SJCRH30 (cell line): ENCODE results near the gene ERMARD. TPM values are rescaled to one million over a fixed set of nuclear protein-coding genes. Genes with fewer than 3 reads are reported as not detected.

Experiments used
- DNase-seq, 2 experiments: peaks; one replicate each; pipeline ENCODE4 v3.0.0-alpha.2; 2015 to 2020
- H3K27ac ChIP-seq: fragments of 250-450 bp; sonication (Bioruptor Pico); 2 replicates; pipeline ENCODE4 v1.5.1; 2020; ENCODE audit warnings: mild to moderate bottlenecking, moderate library complexity
- H3K27me3 ChIP-seq: fragments of 250-450 bp; sonication (Bioruptor Pico); 2 replicates; pipeline ENCODE4 v1.5.1; 2020; ENCODE audit warnings: mild to moderate bottlenecking, moderate library complexity
- H3K36me3 ChIP-seq: fragments of 250-450 bp; sonication (Bioruptor Pico); 2 replicates; pipeline ENCODE4 v1.5.1; 2020; ENCODE audit warnings: mild to moderate bottlenecking, moderate library complexity
- H3K4me1 ChIP-seq: fragments of 250-450 bp; sonication (Bioruptor Pico); 2 replicates; pipeline ENCODE4 v1.5.1; 2020; ENCODE audit warnings: mild to moderate bottlenecking, moderate library complexity
- H3K4me3 ChIP-seq: fragments of 250-450 bp; sonication (Bioruptor Pico); 2 replicates; pipeline ENCODE4 v1.5.1; 2020; ENCODE audit warnings: mild to moderate bottlenecking, moderate library complexity
- H3K9me3 ChIP-seq: fragments of 250-450 bp; sonication (Bioruptor Pico); replicated peaks from 2 replicates; pipeline ENCODE4 v1.5.1; 2020; ENCODE audit warnings: mild to moderate bottlenecking, moderate library complexity
- total RNA-seq: library from RNA; depleted of rRNA; stranded (reverse); fragments of >200 nt; shearing (Covaris generic); gene quantifications from 2 replicates; pipeline ENCODE4 v1.2.3, GENCODE V29; 2014

The ERMARD gene
- total RNA-seq, 1 experiment from 2014 or later, result 24.6 TPM

DNA sequence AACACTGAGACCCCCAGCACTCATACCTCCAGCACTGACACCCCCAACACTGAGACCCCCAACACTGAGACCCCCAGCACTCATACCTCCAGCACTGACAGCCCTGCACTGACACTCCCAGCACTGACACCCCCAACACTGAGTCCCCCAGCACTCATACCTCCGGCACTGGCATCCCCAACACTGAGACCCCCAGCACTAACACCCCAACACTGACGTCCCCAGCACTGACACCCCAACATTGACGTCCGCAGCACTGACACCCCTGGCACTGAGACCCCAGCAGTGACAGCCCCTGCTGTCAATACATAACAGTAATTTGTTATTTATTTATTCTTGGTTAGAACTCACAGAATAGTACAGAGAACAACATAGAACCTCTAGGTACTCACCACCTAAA lies 58.0 kb downstream of the ERMARD start:
- H3K4me3 ChIP-seq, result no peak overlapping the region
- H3K36me3 ChIP-seq, result no peaks in the 10 kb centered on the region
- DNase-seq, result no peak
- H3K9me3 ChIP-seq, result no peaks in the 10 kb centered on the region
- no peaks in the 10 kb centered on the region for H3K27me3 ChIP-seq
- no peak overlapping the region for H3K27ac ChIP-seq
- H3K4me1 ChIP-seq, result peaks cover 3% of the 10 kb centered on the region; the same call in 1 of the 2 replicates

DNA sequence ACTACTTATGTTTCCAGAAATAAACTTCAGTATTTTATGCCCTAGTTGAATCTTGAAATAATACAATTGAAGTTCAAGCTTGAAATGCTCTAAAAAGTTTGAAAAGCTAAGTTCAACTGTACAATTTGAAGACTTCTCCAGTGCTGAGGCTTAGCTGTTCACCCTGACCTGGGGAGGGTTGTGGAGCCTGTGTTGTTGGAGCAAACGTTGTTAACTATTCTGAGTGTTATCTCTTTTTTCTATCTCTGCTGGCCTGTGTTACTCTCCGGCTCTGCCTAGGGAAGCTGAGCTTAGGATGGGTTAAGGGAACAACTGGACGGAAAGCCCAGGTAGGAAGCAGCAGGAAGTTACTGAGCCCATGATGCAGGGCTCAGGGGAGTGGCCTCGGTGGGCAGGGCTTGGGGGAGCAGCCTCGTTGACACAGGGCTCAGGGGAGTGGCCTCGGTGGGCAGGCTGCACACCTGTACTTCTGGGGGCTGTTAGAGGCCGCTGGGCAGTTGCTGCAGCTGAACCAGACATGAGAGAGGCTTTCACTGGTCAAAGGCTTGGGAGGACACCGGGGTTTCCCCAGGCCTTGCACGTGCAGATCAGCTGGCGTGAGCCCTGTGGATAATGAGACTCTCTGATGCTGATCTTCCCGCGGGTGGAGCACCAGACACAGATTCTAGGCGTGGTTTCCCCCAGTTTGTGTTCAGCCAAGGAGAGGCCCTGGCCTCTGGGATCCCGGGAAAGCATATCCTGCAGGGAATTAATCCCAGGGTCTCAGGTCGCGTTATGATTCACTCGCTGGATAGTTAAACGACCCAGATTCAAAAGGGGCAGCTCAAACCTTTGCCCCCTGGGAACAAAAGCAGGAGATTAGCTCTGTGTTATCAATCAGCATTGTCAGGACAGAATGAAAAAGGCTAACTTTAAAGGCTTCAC lies 58.9 kb downstream of the ERMARD start:
- no peak overlapping the region for H3K4me3 ChIP-seq
- H3K27ac ChIP-seq, result no peak overlapping the region
- no peak for DNase-seq
- no peaks in the 10 kb centered on the region for H3K36me3 ChIP-seq
- H3K27me3 ChIP-seq, result no peaks in the 10 kb centered on the region
- H3K4me1 ChIP-seq, result peaks cover 3% of the 10 kb centered on the region; the same call in 1 of the 2 replicates
- H3K9me3 ChIP-seq, result no peaks in the 10 kb centered on the region

DNA sequence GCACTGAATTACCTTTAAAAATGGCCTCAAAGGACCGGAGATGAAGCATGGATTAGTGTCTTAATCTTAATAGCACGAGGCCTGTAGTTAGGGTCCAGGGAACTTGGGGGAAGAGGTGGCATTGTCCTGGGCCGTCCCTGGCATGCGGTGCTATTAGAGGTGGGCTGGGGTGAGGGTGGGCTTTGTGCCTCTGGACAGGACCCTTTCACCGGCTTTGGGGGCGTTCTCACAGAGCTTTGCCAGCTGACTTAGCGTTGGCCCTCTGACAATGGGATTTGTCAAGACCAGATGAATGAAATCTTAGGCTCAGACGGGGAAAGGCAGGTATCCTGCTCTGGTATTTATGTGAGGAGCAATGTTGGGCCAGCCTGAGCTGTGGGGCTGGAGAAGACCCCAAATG lies 59.6 kb downstream of the ERMARD start:
- no peaks in the 10 kb centered on the region for H3K27me3 ChIP-seq
- DNase-seq, result no peak

DNA sequence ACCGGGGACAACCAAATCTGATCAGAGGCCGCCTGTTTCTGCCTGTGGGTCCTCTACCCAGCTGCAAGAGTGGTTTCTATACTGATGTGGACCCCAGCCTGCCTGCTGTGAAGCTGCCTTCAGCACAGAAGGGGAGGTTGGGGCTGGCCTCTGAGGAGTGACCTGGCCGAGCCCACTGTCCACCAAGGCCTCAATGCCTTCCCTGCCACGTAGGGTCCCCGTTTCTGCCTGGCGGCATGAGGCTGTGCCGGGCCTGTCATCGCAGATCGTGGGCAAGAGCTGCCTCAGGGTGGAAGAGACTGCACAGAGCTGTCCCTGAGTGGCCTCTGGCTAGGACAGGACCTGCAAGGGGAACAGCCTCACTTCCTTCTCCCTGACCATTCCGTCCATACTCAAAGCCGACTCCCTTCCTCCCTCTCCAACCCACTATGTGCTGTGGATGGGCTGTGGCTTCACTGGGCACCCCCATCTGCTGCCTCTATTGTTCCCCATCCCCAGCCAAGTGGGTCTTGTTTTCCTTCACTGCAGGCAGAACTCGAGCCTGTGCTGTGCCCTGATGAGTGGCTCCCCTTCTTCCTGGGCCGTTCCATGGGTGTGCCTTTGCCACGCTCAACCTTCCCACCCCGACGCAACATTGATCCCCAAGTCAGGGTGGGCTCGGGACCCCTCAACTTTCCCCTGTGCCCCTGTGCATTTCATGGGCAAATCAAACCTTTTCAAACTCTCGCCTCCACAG lies 60.3 kb downstream of the ERMARD start:
- Histone ChIP-seq H3K27ac (no peak overlapping the region), H3K4me1 (peaks cover 3% of the 10 kb centered on the region; the same call in 1 of the 2 replicates), H3K9me3 (0 out of 2 replicates have a peak, but pooled peaks cover 4% of the 10 kb centered on the region), H3K36me3 (no peaks in the 10 kb centered on the region), H3K4me3 (no peak overlapping the region), H3K27me3 (no peaks in the 10 kb centered on the region)
- DNase-seq, result no peak

More for the DNA sequence above, 59.6 kb downstream of the ERMARD start:
- H3K36me3 ChIP-seq, result no peaks in the 10 kb centered on the region
- H3K9me3 ChIP-seq, result 0 out of 2 replicates have a peak, but pooled peaks cover 2% of the 10 kb centered on the region
- no peak overlapping the region for H3K4me3 ChIP-seq
- no peak overlapping the region for H3K27ac ChIP-seq
- peaks cover 3% of the 10 kb centered on the region; the same call in 1 of the 2 replicates for H3K4me1 ChIP-seq

DNA sequence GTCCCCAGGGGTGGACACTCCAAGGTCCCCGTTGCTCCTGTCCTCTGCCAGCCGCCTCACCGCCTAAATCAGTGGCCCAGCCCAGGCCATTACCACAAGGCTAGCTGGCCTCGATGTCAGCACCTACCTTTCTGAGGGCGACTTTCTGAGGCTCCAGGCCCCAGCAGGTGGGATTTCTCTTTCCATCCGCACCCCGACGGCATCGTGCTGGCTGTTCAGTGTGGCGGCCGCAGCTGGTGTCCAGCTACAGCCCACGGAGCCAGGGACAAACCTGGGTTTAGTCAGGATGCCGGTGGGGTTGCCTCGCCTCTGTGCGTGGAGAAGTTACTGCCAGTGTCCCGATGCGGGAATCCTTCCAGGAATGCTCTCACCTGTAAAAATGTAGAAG lies 60.8 kb downstream of the ERMARD start:
- H3K9me3 ChIP-seq, result 0 out of 2 replicates have a peak, but pooled peaks cover 4% of the 10 kb centered on the region
- peaks cover 3% of the 10 kb centered on the region; the same call in 1 of the 2 replicates for H3K4me1 ChIP-seq
- no peak overlapping the region for H3K27ac ChIP-seq
- no peak overlapping the region for H3K4me3 ChIP-seq
- no peaks in the 10 kb centered on the region for H3K27me3 ChIP-seq
- no peaks in the 10 kb centered on the region for H3K36me3 ChIP-seq
- no peak for DNase-seq

DNA sequence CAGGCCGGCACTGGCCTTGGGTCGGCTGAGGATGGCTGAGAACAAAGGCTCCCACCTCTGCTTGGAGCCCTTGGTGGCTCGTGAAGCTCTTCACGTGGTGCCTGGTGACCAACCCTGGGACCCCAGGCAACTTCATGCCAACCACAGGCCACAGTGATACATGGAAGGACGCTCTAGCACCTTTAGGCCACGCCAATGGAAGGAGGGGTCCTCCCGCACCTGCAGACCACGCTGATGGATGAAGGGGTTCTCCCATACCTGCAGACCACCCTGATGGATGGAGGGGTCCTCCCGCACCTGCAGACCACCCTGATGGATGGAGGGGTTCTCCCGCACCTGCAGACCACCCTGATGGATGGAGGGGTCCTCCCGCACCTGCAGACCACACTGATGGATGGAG lies 62.5 kb downstream of the ERMARD start:
- Histone ChIP-seq H3K4me1 (peaks cover 3% of the 10 kb centered on the region; the same call in 1 of the 2 replicates), H3K27ac (no peak overlapping the region), H3K36me3 (no peaks in the 10 kb centered on the region), H3K4me3 (no peak overlapping the region), H3K27me3 (no peaks in the 10 kb centered on the region), H3K9me3 (0 out of 2 replicates have a peak, but pooled peaks cover 4% of the 10 kb centered on the region)
- DNase-seq, result no peak

DNA sequence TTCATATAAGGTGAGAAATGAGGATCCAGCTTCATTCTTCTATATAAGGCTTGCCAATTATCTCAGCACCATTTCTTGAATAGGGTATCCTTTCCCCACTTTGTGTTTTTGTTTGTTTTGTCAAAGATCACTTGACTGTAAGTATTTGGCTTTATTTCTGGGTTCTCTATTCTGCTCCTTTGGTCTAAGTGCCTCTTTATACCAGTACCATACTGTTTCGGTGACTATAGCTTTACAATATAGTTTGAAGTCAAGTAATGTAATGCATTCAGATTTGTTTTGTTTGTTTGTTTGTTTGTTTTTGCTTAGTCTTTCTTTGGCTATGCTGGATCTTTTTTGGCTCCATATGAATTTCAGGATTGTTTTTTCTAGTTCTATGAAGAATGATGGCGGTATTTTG lies 64.6 kb downstream of the ERMARD start:
- DNase-seq, result no peak
- no peaks in the 10 kb centered on the region for H3K27me3 ChIP-seq
- no peak overlapping the region for H3K27ac ChIP-seq
- 0 out of 2 replicates have a peak, but pooled peaks cover 4% of the 10 kb centered on the region for H3K9me3 ChIP-seq
- no peaks in the 10 kb centered on the region for H3K36me3 ChIP-seq
- no peaks in the 10 kb centered on the region for H3K4me1 ChIP-seq
- H3K4me3 ChIP-seq, result no peak overlapping the region

DNA sequence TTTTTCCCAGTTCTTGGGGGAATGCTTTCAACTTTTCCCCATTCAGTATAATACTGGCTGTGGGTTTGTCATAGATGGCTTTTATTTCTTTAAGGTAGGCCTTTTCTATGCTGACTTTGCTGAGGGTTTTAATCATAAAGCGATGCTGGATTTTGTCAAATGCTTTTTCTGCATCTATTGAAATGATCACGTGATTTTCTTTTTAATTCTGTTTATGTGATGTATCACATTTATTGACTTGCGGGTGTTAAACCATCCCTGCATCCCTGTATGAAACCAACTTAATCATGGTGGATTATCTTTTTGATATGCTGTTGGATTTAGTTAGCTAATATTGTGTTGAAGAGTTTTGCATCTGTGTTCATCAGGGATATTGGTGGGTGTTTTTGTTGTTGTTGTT lies 65.6 kb downstream of the ERMARD start:
- no peak for DNase-seq
- no peaks in the 10 kb centered on the region for H3K4me1 ChIP-seq
- H3K36me3 ChIP-seq, result no peaks in the 10 kb centered on the region
- no peak overlapping the region for H3K4me3 ChIP-seq
- H3K27ac ChIP-seq, result no peak overlapping the region
- H3K27me3 ChIP-seq, result no peaks in the 10 kb centered on the region
- 0 out of 2 replicates have a peak, but pooled peaks cover 4% of the 10 kb centered on the region for H3K9me3 ChIP-seq

DNA sequence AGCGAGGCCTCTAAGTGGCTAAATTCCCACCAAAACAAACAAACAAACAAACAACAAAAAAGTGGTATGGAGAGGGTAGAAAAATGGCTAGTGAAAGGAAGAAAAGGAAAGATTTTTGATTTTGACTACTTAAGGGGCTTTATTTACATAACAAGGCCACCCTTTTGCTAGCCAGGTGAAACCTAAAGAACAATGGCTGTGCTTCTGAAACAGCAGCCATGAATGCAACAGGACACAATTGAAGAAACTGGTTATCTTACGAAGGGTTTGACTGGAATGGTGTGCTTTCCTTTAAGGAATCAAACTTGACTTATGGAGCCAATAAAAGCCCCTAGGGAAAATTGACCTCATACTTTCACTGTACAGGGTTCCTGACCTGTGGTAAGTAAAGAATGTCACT lies 68.9 kb downstream of the ERMARD start:
- Histone ChIP-seq H3K27me3 (no peaks in the 10 kb centered on the region), H3K4me1 (no peaks in the 10 kb centered on the region), H3K36me3 (no peaks in the 10 kb centered on the region), H3K9me3 (0 out of 2 replicates have a peak, but pooled peaks cover 4% of the 10 kb centered on the region), H3K4me3 (no peak overlapping the region), H3K27ac (no peak overlapping the region)
- no peak for DNase-seq

DNA sequence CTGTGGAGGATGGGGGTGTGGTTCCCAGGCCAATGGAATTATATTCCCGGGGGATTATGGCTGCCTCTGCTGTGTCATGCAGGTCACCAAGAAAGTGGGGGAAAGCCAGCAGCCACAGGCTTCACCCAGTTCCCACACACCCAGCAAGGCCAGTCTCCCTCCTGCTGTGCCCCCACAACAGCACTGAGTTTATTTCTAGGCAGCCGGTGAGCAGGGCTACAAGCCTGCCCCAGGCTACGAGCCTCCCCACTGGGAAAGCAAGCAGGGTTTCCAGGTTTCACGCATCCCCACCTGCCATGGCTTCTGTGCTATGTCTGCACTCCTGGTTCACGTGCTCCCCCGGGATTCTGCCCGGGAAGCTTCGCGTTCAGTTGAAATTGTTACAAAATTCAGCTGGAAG lies 72.6 kb downstream of the ERMARD start:
- no peak for DNase-seq
- no peak overlapping the region for H3K4me3 ChIP-seq

DNA sequence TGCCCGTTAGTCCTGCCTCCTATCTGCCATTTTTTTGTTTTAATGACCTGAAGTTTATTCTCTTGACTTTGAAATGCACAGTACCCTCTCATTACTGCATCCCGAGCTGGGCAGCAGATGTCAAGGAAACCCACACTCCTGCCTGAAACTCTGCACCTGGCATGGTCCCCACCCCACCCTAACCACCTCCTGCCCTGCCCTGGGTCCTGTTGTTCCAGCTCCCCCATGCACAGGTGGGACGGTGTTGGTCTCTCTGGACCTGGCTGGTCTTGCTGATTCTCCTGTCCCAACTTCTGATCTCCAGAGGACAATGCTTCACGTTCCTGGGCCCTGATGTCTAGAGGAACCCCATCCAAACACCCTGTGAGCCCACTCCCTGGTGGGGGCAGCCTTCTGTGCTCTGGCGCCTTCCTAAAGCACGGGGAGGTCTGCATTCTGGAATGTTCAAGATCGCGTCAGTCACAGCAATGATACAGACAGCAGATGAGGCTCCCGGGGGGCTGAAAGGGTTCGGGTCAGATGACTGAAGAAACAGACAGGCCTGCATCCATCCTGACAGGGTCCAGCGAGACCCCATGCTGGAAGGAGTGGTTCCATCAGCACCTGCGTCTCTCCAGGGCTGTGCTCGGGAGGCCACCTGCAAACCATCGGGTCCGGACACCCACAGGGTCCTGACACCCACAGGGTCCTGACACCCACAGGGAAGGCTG lies 73.6 kb downstream of the ERMARD start:
- Histone ChIP-seq H3K9me3 (no peaks in the 10 kb centered on the region), H3K27ac (no peak overlapping the region), H3K27me3 (no peaks in the 10 kb centered on the region), H3K36me3 (no peaks in the 10 kb centered on the region), H3K4me1 (no peaks in the 10 kb centered on the region), H3K4me3 (no peak overlapping the region)
- DNase-seq, result no peak

More for the DNA sequence above, 72.6 kb downstream of the ERMARD start:
- Histone ChIP-seq H3K27ac (no peak overlapping the region), H3K27me3 (no peaks in the 10 kb centered on the region), H3K36me3 (no peaks in the 10 kb centered on the region), H3K9me3 (no peaks in the 10 kb centered on the region), H3K4me1 (no peaks in the 10 kb centered on the region)

DNA sequence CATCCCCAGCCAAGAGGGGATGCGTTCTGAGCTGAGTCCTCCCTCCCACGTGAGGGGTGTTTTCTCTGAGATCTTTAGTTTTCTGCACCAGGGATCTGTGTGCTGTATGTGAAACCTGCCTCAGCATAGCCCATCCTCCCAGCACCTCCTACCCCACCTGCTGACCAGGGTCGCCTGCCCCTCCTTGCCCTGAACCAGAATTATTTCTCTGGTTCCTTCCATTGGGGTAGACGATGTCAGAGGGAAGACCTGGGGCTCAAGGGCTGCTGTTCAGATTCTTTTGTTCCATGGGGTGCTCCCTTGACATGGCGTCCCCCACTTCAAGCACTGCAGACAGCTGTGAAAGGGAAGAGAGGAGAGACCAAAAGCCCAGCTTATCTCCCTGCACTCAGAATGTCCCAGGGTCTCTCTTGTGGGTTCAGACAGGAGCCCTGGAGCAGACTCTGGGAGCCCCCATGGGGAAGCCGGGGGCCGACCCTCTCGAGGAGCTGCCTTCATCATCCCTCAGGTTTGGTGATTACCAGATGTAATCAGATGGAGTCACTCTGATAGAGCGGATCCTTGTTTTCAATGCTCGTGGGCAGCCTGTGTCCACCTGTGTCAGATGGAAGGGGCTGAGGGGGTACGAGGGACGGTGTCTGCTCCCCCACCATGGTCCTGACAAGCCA lies 74.3 kb downstream of the ERMARD start:
- Histone ChIP-seq H3K4me3 (no peak overlapping the region), H3K27ac (no peak overlapping the region), H3K4me1 (no peaks in the 10 kb centered on the region), H3K9me3 (no peaks in the 10 kb centered on the region), H3K36me3 (no peaks in the 10 kb centered on the region), H3K27me3 (no peaks in the 10 kb centered on the region)
- no peak for DNase-seq

DNA sequence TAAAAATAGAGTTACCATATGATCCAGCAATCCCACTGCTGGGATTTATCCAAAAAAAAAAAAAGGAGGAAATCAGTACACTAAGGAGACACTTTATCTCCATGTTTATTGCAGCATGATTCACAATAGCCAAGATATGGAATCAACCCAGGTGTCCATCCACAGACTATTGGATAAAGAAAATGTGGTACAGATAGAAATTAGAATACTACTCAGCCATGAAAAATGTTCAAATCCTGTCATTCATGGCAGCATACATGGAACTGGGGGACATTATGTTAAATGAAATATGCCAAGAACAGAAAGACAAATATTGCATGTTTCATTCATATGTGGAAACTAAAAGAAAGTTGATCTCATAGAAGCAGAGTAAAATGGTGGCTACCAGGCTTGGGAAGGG lies 75.3 kb downstream of the ERMARD start:
- Histone ChIP-seq H3K4me3 (no peak overlapping the region), H3K36me3 (no peaks in the 10 kb centered on the region), H3K27ac (no peak overlapping the region), H3K27me3 (no peaks in the 10 kb centered on the region), H3K9me3 (no peaks in the 10 kb centered on the region), H3K4me1 (no peaks in the 10 kb centered on the region)
- DNase-seq, result no peak

DNA sequence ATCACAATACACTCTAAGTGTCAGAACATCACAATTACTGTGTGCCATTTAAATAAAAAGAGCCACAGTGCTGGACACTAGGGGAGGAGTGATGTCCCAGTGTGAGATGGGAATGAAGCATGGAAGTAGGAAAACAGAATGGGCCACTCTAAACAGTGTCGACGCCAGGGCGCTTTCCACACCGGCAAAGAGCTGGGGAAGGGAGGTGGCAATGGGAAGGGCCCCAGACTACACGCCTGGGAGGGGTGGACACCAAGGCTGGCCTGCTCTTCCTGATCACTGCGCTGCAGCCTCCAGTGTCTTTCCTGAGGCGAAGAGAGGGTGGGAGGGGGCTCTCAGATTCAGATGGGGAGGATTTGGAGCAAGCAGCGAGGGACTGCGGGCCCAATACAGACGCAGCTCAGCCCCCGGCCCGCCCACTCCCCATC lies 75.9 kb downstream of the ERMARD start:
- DNase-seq, result no peak
- Histone ChIP-seq H3K4me3 (no peak overlapping the region), H3K27ac (no peak overlapping the region), H3K27me3 (no peaks in the 10 kb centered on the region), H3K4me1 (no peaks in the 10 kb centered on the region), H3K36me3 (no peaks in the 10 kb centered on the region), H3K9me3 (no peaks in the 10 kb centered on the region)
